Measurements from ENCODE around the gene FUCA2. TPM values are rescaled to one million over a fixed set of nuclear protein-coding genes. Genes with fewer than 3 reads are reported as not detected.

FUCA2 gene
- total RNA-seq, 4 donors from 2014 or later, result 17.6 to 27.5 (median 25.8) TPM

- H3K27ac ChIP-seq (replicated peaks in 1 of 4), result no peak overlapping the region
- TF ChIP-seq CTCF (IDR thresholded peaks at IDR 0.05) (no peak), POLR2A (IDR thresholded peaks at IDR 0.05; ENCODE audit: low read depth) (no peak), POLR2AphosphoS5 (IDR thresholded peaks at IDR 0.05) (no peak), EP300 (IDR thresholded peaks at IDR 0.05) (no peak)
- WGBS, result 97% methylated on average over 6 of the region's 6 CpGs
- H3K27me3 ChIP-seq, result no peaks in the 10 kb centered on the region
- intact Hi-C loops (cut with DNase I), result no loop called here
- H3K9me3 ChIP-seq, result no peaks in the 10 kb centered on the region
- H3K36me3 ChIP-seq, result peaks cover 12 to 64% (median 37%) of the 10 kb centered on the region in 4 donors
- H3K4me3 ChIP-seq, result no peak overlapping the region
- no peak for DNase-seq (ENCODE audit: extremely low spot score)
- peaks cover 11 to 24% (median 20%) of the 10 kb centered on the region in 4 donors for H3K4me1 ChIP-seq
Measured at GRCh38 chr6:143506199-143506598, 5.3 kb downstream of the FUCA2 start.

DNA sequence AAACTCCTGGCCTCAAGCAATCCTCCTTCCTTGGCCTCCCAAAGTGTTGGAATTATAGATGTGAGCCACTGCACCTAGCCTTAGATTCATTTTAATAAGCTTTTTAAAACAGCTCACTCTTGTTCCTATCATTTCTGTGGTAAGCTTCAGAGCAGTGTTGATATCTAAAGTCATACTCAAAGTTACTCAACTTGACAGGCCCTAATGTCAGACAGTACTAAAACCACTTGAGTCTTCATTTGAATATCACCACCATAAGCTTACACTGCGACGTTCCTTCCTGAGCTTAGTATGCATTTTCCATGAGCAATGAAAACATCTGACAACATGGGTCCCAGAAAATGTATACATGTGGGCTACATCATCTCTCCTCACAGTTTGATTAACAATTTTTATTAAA lies 6.0 kb downstream of the FUCA2 start:
- TF ChIP-seq EP300 (IDR thresholded peaks at IDR 0.05), result no peak
- DNase-seq (ENCODE audit: extremely low spot score), result no peak
- intact Hi-C loops (cut with DNase I), result no loop called here
- peaks cover 9 to 20% (median 16%) of the 10 kb centered on the region in 4 donors for H3K4me1 ChIP-seq
- H3K27ac ChIP-seq (replicated peaks in 1 of 4), result no peak overlapping the region
- no peaks in the 10 kb centered on the region for H3K9me3 ChIP-seq
- WGBS, result 98% methylated on average over 2 of the region's 2 CpGs
- peaks cover 16 to 67% (median 43%) of the 10 kb centered on the region in 4 donors for H3K36me3 ChIP-seq
- no peak overlapping the region for H3K4me3 ChIP-seq
- H3K27me3 ChIP-seq, result no peaks in the 10 kb centered on the region

GRCh38 chr6:143505111-143505510 lies 6.4 kb downstream of the FUCA2 start:
- TF ChIP-seq POLR2A (IDR thresholded peaks at IDR 0.05; ENCODE audit: low read depth) (no peak), CTCF (IDR thresholded peaks at IDR 0.05) (no peak), EP300 (IDR thresholded peaks at IDR 0.05) (no peak), POLR2AphosphoS5 (IDR thresholded peaks at IDR 0.05) (no peak)

DNA sequence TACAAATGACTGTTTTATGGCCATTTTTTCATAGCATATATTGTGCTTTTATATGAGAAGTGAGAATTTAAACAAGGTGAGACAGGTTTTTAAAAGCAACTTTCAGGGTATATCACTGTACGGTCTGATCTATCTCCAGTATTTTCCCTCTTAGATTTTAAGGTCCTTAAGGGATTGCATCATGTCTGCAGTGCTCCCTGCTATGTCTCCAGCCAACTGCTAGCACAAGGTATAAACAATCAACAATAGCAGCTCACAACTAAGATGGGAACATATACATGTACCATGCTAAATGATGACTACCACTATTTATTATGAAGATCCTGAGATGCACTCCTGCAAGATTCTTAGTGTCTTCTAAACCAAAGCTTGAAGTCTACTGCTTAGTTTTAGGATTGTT lies 7.2 kb downstream of the FUCA2 start:
- 76% methylated on average over 1 of the region's 1 CpG for WGBS
- H3K4me1 ChIP-seq, result peaks cover 0 to 9% (median 5%) of the 10 kb centered on the region in 4 donors
- H3K36me3 ChIP-seq, result peaks cover 16 to 79% (median 53%) of the 10 kb centered on the region in 4 donors
- no peaks in the 10 kb centered on the region for H3K9me3 ChIP-seq
- TF ChIP-seq POLR2AphosphoS5 (IDR thresholded peaks at IDR 0.05) (no peak), EP300 (IDR thresholded peaks at IDR 0.05) (no peak), POLR2A (IDR thresholded peaks at IDR 0.05; ENCODE audit: low read depth) (no peak), CTCF (IDR thresholded peaks at IDR 0.05) (no peak)
- no peaks in the 10 kb centered on the region for H3K27me3 ChIP-seq
- H3K4me3 ChIP-seq, result no peak overlapping the region
- intact Hi-C loops (cut with DNase I), result no loop called here
- no peak overlapping the region for H3K27ac ChIP-seq (replicated peaks in 1 of 4)
- DNase-seq (ENCODE audit: extremely low spot score), result no peak

More at GRCh38 chr6:143505111-143505510, 6.4 kb downstream of the FUCA2 start:
- WGBS, result 84% methylated on average over 5 of the region's 5 CpGs
- H3K9me3 ChIP-seq, result no peaks in the 10 kb centered on the region
- peaks cover 4 to 16% (median 12%) of the 10 kb centered on the region in 4 donors for H3K4me1 ChIP-seq
- H3K27me3 ChIP-seq, result no peaks in the 10 kb centered on the region
- DNase-seq (ENCODE audit: extremely low spot score), result no peak
- H3K4me3 ChIP-seq, result no peak overlapping the region
- H3K36me3 ChIP-seq, result peaks cover 16 to 72% (median 47%) of the 10 kb centered on the region in 4 donors
- intact Hi-C loops (cut with DNase I), result no loop called here
- H3K27ac ChIP-seq (replicated peaks in 1 of 4), result no peak overlapping the region

DNA sequence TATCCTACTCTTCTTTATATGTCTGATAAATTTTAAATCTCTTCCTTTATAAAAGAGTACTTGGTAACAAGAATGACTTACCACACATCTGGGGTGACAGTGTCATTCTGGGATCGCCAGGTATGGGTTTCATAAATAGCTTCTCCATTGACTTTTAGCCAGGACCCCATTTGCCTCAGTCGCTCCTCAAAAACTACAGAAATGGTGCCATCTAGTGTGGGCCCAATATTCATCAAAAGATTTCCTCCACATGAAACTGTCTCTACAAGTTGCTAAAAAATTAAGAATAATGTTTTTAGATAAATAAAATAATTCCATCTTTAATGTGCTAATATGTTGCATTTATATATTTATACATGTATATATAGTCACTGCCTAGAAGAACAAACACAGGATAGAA lies 9.7 kb downstream of the FUCA2 start:
- H3K36me3 ChIP-seq, result peaks cover 15 to 87% (median 67%) of the 10 kb centered on the region in 4 donors

More for the DNA sequence above, 9.7 kb downstream of the FUCA2 start:
- intact Hi-C loops (cut with DNase I), result no loop called here
- Histone ChIP-seq H3K27me3 (no peaks in the 10 kb centered on the region), H3K9me3 (no peaks in the 10 kb centered on the region), H3K27ac (replicated peaks in 1 of 4) (no peak overlapping the region), H3K4me1 (no peaks in the 10 kb centered on the region), H3K4me3 (no peak overlapping the region)
- WGBS, result 92% methylated on average over 2 of the region's 2 CpGs
- DNase-seq (ENCODE audit: extremely low spot score), result no peak
- TF ChIP-seq POLR2A (IDR thresholded peaks at IDR 0.05; ENCODE audit: low read depth) (no peak), POLR2AphosphoS5 (IDR thresholded peaks at IDR 0.05) (no peak), EP300 (IDR thresholded peaks at IDR 0.05) (no peak), CTCF (IDR thresholded peaks at IDR 0.05) (no peak)
